GM23338 (cell line): ENCODE measurements around the gene SBNO1. TPM values are rescaled to one million over a fixed set of nuclear protein-coding genes. Genes with fewer than 3 reads are reported as not detected.
A peak's percentile ranks its signal among the peaks of the same experiment; 100 is the strongest.

Experiments
- ATAC-seq: fragments of 200-7000 bp; cut with Tn5 transposase; 3 replicates; pipeline ENCODE4 v1.9.1; 2020
- DNase-seq: peaks from one replicate; pipeline ENCODE4 v3.0.0-alpha.2; 2015; ENCODE audit warnings: low spot score
- H2AFZ ChIP-seq: fragments of 200-600 bp; sonication (generic); 2 replicates; pipeline ENCODE4 v1.8.0; 2016; ENCODE audit warnings: antibody characterized with exemption, mild to moderate bottlenecking, moderate library complexity
- H3F3A ChIP-seq: fragments of 200-600 bp; sonication (generic); replicated peaks from 2 replicates; pipeline ENCODE4 v1.8.0; 2017; ENCODE audit warnings: antibody characterized with exemption, mixed run types, low read depth
- H3K27ac ChIP-seq: fragments of 200-600 bp; sonication (generic); 2 replicates; pipeline ENCODE4 v1.6.1; 2016; ENCODE audit warnings: low read depth
- H3K27me3 ChIP-seq: fragments of 200-600 bp; sonication (generic); 2 replicates; pipeline ENCODE4 v1.8.0; 2016; ENCODE audit warnings: mild to moderate bottlenecking, mixed run types, moderate library complexity; ENCODE audit not compliant: insufficient read depth
- H3K36me3 ChIP-seq: fragments of 200-600 bp; sonication (generic); 2 replicates; pipeline ENCODE4 v1.8.0; 2016; ENCODE audit warnings: mild to moderate bottlenecking; ENCODE audit not compliant: insufficient read depth
- H3K4me1 ChIP-seq: fragments of 200-600 bp; sonication (generic); 2 replicates; pipeline ENCODE4 v1.8.0; 2016; ENCODE audit warnings: mild to moderate bottlenecking, moderate library complexity; ENCODE audit not compliant: insufficient read depth
- H3K4me2 ChIP-seq: fragments of 200-600 bp; sonication (generic); 2 replicates; pipeline ENCODE4 v1.7.1; 2017; ENCODE audit warnings: mixed run types
- H3K4me3 ChIP-seq: fragments of 200-600 bp; sonication (generic); 2 replicates; pipeline ENCODE4 v1.6.1; 2016; ENCODE audit warnings: mixed run types
- H3K79me2 ChIP-seq: fragments of 200-600 bp; sonication (generic); replicated peaks from 2 replicates; pipeline ENCODE4 v1.8.0; 2017; ENCODE audit warnings: mild to moderate bottlenecking; ENCODE audit not compliant: insufficient read depth
- H3K9me2 ChIP-seq: fragments of 200-600 bp; sonication (generic); 2 replicates; pipeline ENCODE4 v1.8.0; 2017; ENCODE audit not compliant: insufficient read depth
- H4K20me1 ChIP-seq: fragments of 200-600 bp; sonication (generic); replicated peaks from 2 replicates; pipeline ENCODE4 v1.8.0; 2017; ENCODE audit warnings: mild to moderate bottlenecking; ENCODE audit not compliant: insufficient read depth
- H3K27ac Mint-ChIP-seq: 2 replicates; pipeline ENCODE4 v1.8.0; 2020; ENCODE audit warnings: inconsistent platforms, mild to moderate bottlenecking, moderate library complexity, mixed read lengths
- H3K27me3 Mint-ChIP-seq: 3 replicates; pipeline ENCODE4 v1.8.0; 2022; ENCODE audit warnings: low read depth, mild to moderate bottlenecking, moderate library complexity, mixed read lengths, inconsistent platforms; ENCODE audit not compliant: insufficient read depth, poor library complexity
- H3K36me3 Mint-ChIP-seq: 3 replicates; pipeline ENCODE4 v1.8.0; 2021; ENCODE audit warnings: low read depth, mild to moderate bottlenecking, inconsistent platforms, moderate library complexity, mixed read lengths
- H3K4me1 Mint-ChIP-seq: 3 replicates; pipeline ENCODE4 v1.8.0; 2020; ENCODE audit warnings: mild to moderate bottlenecking, inconsistent platforms, mixed read lengths
- H3K4me3 Mint-ChIP-seq: 3 replicates; pipeline ENCODE4 v1.8.0; 2021; ENCODE audit warnings: moderate library complexity, mild to moderate bottlenecking, inconsistent platforms, mixed read lengths
- H3K9me3 Mint-ChIP-seq: 3 replicates; pipeline ENCODE4 v1.8.0; 2020; ENCODE audit warnings: moderate library complexity, mild to moderate bottlenecking, inconsistent platforms, mixed read lengths
- CTCF ChIP-seq, 2 experiments: fragments of 200-600 bp in 1 of 2; sonication (generic) in 1 of 2; conservative IDR thresholded peaks; 2 replicates each; pipeline versions ENCODE4 v1.5.1 to v1.6.1; 2016 to 2017; ENCODE audit warnings: antibody characterized with exemption in 2 of 2, low read depth in 2 of 2, mild to moderate bottlenecking in 2 of 2, moderate library complexity in 1 of 2
- JUNB ChIP-seq: IDR thresholded peaks from one replicate; pipeline ENCODE4 v1.6.1; 2016; ENCODE audit warnings: antibody characterized with exemption; ENCODE audit not compliant: unreplicated experiment
- NANOG ChIP-seq: IDR thresholded peaks from 2 replicates; pipeline ENCODE4 v1.6.1; 2016; ENCODE audit warnings: antibody characterized with exemption, borderline replicate concordance
- POLR2AphosphoS5 ChIP-seq: IDR thresholded peaks from 2 replicates; pipeline ENCODE4 v1.6.1; 2016; ENCODE audit warnings: antibody characterized with exemption, low read depth
- REST ChIP-seq: IDR thresholded peaks from one replicate; pipeline ENCODE4 v1.6.1; 2018; ENCODE audit warnings: antibody characterized with exemption; ENCODE audit not compliant: unreplicated experiment
- ZNF114 ChIP-seq: fragments of 250-450 bp; sonication (Bioruptor Pico); IDR thresholded peaks from 2 replicates; pipeline ENCODE4 v1.5.0; 2020; ENCODE audit warnings: mild to moderate bottlenecking, moderate library complexity
- ZNF331 ChIP-seq: fragments of 250-450 bp; sonication (Bioruptor Pico); IDR thresholded peaks from 2 replicates; pipeline ENCODE4 v1.5.0; 2020; ENCODE audit warnings: low read depth, mild to moderate bottlenecking, moderate library complexity
- polyA plus RNA-seq: library from polyadenylated mRNA; unstranded; fragments of >200 nt; fragmentation: Nextera tagmentation; extraction: Ambion mirVana; gene quantifications from 2 replicates; pipeline ENCODE4 v1.2.1, GENCODE V29; 2016
- total RNA-seq: library from RNA; depleted of rRNA; stranded (reverse); fragments of >200 nt; shearing (Covaris generic); gene quantifications from 2 replicates; pipeline ENCODE4 v1.2.3, GENCODE V29; 2014

Gene SBNO1
- total and polyA plus RNA-seq, 2 experiments from 2014 or later = 34.9 to 49.5 TPM

- H4K20me1 ChIP-seq = peaks cover 17% of the 10 kb centered on the region; the same call in 1 of the 2 replicates
- no peak overlapping the region for H2AFZ ChIP-seq
- peaks cover 38% of the 10 kb centered on the region for H3K36me3 ChIP-seq
- TF ChIP-seq REST (no peak), ZNF114 (CRISPR knock-in tag) (no peak), ZNF331 (CRISPR knock-in tag) (no peak), CTCF (conservative IDR thresholded peaks at IDR 0.05; ENCODE audit: low read depth in 2 of 2) (no peak), POLR2AphosphoS5 (no peak), NANOG (no peak), JUNB (no peak)
- H3K4me3 Mint-ChIP-seq = no peak overlapping the region
- peaks cover 10% of the 10 kb centered on the region for H3K27me3 Mint-ChIP-seq
- H3K27ac Mint-ChIP-seq = no peak overlapping the region
- H3K36me3 Mint-ChIP-seq = peaks cover 93% of the 10 kb centered on the region
- DNase-seq (no peak), ATAC-seq (peak; percentile 11; the same call in 2 of the 3 replicates)
- no peak overlapping the region for H3K4me2 ChIP-seq
- H3K79me2 ChIP-seq = peaks cover 25% of the 10 kb centered on the region
- peaks cover 21% of the 10 kb centered on the region; the same call in 1 of the 2 replicates for H3F3A ChIP-seq
- H3K4me1 ChIP-seq = no peaks in the 10 kb centered on the region; the same call in 1 of the 2 replicates
- H3K9me2 ChIP-seq = no peaks in the 10 kb centered on the region
- H3K9me3 Mint-ChIP-seq = peaks cover 4% of the 10 kb centered on the region; the same call in 2 of the 3 replicates
- no peak overlapping the region for H3K27ac ChIP-seq
- no peak overlapping the region for H3K4me3 ChIP-seq
- H3K27me3 ChIP-seq = no peaks in the 10 kb centered on the region
- H3K4me1 Mint-ChIP-seq = peaks cover 26% of the 10 kb centered on the region
These were observed 103.5 kb downstream of the SBNO1 start for GRCh38 chr12:123261196-123261595.

- Histone ChIP-seq H3K9me2 (no peaks in the 10 kb centered on the region), H3K4me2 (no peak overlapping the region), H3K4me1 (no peaks in the 10 kb centered on the region; the same call in 1 of the 2 replicates), H3K4me3 (no peak overlapping the region), H3K27ac (peak overlapping the region; percentile 83), H3K79me2 (peaks cover 25% of the 10 kb centered on the region), H3F3A (peaks cover 22% of the 10 kb centered on the region; the same call in 1 of the 2 replicates), H3K27me3 (no peaks in the 10 kb centered on the region), H4K20me1 (peaks cover 24% of the 10 kb centered on the region), H3K36me3 (peaks cover 38% of the 10 kb centered on the region), H2AFZ (no peak overlapping the region)
- no peak for ATAC-seq
- TF ChIP-seq POLR2AphosphoS5 = no peak
- TF ChIP-seq ZNF114 (CRISPR knock-in tag) = no peak
- no peak for TF ChIP-seq REST
- TF ChIP-seq ZNF331 (CRISPR knock-in tag) = no peak
- TF ChIP-seq JUNB = no peak
- Mint-ChIP-seq H3K27ac (0 out of 2 replicates have a peak overlapping the region, but pooled peaks have one; percentile 31), H3K9me3 (peaks cover 4% of the 10 kb centered on the region; the same call in 2 of the 3 replicates), H3K36me3 (peaks cover 93% of the 10 kb centered on the region), H3K4me3 (no peak overlapping the region), H3K4me1 (peaks cover 23% of the 10 kb centered on the region), H3K27me3 (peaks cover 7% of the 10 kb centered on the region)
- DNase-seq = no peak
These were observed 104.6 kb downstream of the SBNO1 start for GRCh38 chr12:123260081-123260480.
